ENCODE results near the gene TMPRSS11B. TPM values are rescaled to one million over a fixed set of nuclear protein-coding genes. Genes with fewer than 3 reads are reported as not detected.
"Not testable (repeated sequence)": the region's sequence is repeated elsewhere in the genome, so short reads cannot be mapped to it uniquely, and the experiment has no call there.

Gene TMPRSS11B
- not detected for total RNA-seq

- no peak within 1 kb of the TSS for H3K27ac ChIP-seq
- intact Hi-C loops (cut with DNase I): no loop called here
- DNase-seq (ENCODE audit: low spot score in 2 of 2): no peak
- H3K27me3 ChIP-seq: no peaks in the 10 kb centered on the region
- H3K4me1 ChIP-seq: no peaks in the 10 kb centered on the region
- no peak within 1 kb of the TSS for H3K4me3 ChIP-seq
- TF ChIP-seq CTCF (IDR thresholded peaks at IDR 0.05): no peak
- no peaks in the 10 kb centered on the region for H3K9me3 ChIP-seq
- no peaks in the 10 kb centered on the region for H3K36me3 ChIP-seq
Measured at GRCh38 chr4:68245594-68245993, at the start of gene TMPRSS11B. Gene TMPRSS11B (minus strand): TSS chr4:68245694. CDS start chr4:68245558, 136 bp downstream.

DNA sequence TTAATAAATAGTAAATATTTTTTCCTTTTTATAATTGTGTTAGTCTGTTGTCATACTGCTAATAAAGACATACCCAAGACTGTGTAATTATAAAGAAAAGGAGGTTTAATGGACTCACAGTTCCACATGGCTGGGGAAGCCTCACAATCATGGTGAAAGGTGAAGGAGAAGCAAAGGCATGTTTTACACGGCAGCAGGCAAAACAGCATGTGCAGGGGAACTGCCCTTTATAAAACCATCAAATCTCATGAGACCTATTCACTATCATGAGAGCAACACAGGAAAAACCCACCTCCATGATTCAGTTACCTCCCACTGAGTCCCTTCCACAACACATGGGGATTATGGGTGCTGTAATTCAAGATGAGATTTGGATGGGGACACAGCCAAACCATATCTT lies 45.8 kb upstream of the TMPRSS11B start:
- Histone ChIP-seq H3K27me3 (no peaks in the 10 kb centered on the region), H3K9me3 (no peaks in the 10 kb centered on the region), H3K4me3 (no peak overlapping the region), H3K27ac (no peak overlapping the region), H3K36me3 (no peaks in the 10 kb centered on the region), H3K4me1 (no peaks in the 10 kb centered on the region)
- TF ChIP-seq CTCF (IDR thresholded peaks at IDR 0.05): no peak
- DNase-seq (ENCODE audit: low spot score in 2 of 2): no peak
- intact Hi-C loops (cut with DNase I): no loop called here

- DNase-seq (ENCODE audit: low spot score in 2 of 2): no peak
- no peak overlapping the region for H3K27ac ChIP-seq
- no peak for TF ChIP-seq CTCF (IDR thresholded peaks at IDR 0.05)
- no peaks in the 10 kb centered on the region for H3K4me1 ChIP-seq
- H3K36me3 ChIP-seq: no peaks in the 10 kb centered on the region
- no peaks in the 10 kb centered on the region for H3K27me3 ChIP-seq
- intact Hi-C loops (cut with DNase I): no loop called here
- H3K4me3 ChIP-seq: no peak overlapping the region
- H3K9me3 ChIP-seq: no peaks in the 10 kb centered on the region
Measured at GRCh38 chr4:68288393-68288740, 42.9 kb upstream of the TMPRSS11B start.

DNA sequence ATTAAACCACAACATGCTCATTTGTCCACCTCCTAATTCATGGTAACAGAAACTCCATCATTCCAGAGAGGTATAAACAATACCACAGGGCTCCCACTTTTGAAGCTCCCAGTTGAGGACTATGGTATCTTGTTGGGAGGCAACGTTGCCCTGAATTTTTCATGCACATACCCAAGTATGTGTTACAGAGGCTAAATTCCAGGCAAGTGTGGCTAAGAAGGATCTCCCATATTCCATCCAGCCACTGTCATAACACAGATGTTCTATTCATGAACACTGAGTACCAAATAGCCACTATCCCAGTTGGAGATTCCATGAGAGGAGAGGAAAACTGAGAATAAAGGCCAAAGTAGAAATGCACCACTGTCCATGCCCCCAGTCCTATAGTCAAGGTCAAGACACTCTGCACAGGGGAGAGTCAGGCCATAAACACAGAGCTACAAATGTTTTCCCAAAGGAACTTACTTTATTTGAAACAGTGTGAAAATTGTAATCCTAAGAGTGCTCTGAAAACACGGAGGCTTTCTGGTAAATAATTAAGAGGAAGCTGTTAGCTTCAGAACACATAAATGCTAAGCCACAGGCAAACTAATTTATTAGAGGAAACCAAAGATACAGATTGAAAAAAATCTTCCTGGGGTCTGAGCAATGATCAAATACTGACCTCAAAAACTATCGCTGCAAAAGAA lies 42.4 kb upstream of the TMPRSS11B start:
- TF ChIP-seq CTCF (IDR thresholded peaks at IDR 0.05): no peak
- intact Hi-C loops (cut with DNase I): no loop called here
- Histone ChIP-seq H3K9me3 (no peaks in the 10 kb centered on the region), H3K27me3 (no peaks in the 10 kb centered on the region), H3K27ac (no peak overlapping the region), H3K4me3 (no peak overlapping the region), H3K4me1 (no peaks in the 10 kb centered on the region), H3K36me3 (no peaks in the 10 kb centered on the region)
- DNase-seq (ENCODE audit: low spot score in 2 of 2): no peak

- DNase-seq (ENCODE audit: low spot score in 2 of 2): no peak
- Histone ChIP-seq H3K9me3 (no peaks in the 10 kb centered on the region), H3K4me1 (no peaks in the 10 kb centered on the region), H3K36me3 (no peaks in the 10 kb centered on the region), H3K27ac (no peak overlapping the region), H3K27me3 (no peaks in the 10 kb centered on the region), H3K4me3 (no peak overlapping the region)
- TF ChIP-seq CTCF (IDR thresholded peaks at IDR 0.05): no peak
- intact Hi-C loops (cut with DNase I): no loop called here
Measured at GRCh38 chr4:68283714-68284113, 38.2 kb upstream of the TMPRSS11B start.

DNA sequence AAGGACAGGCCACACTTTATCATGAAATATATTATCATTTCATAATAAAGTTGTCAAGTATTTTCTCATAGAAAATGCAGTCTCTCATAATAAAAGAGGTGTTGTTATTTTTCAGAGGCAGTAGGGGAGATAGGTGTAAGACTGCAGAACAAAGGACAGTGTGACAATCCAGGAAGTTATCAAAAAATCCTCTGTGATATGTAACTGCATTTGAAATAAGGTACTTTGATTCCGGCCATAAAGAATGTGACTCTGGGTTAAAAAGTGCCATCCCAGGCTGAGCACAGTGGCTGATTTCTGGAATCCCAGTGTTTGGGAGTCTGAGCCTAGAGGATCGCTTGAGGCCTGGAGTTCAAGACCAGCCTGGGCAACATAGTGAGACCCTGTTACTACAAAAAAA lies 37.6 kb upstream of the TMPRSS11B start:
- intact Hi-C loops (cut with DNase I): no loop called here
- TF ChIP-seq CTCF (IDR thresholded peaks at IDR 0.05): no peak
- DNase-seq (ENCODE audit: low spot score in 2 of 2): no peak
- no peaks in the 10 kb centered on the region for H3K27me3 ChIP-seq
- H3K36me3 ChIP-seq: no peaks in the 10 kb centered on the region
- H3K9me3 ChIP-seq: no peaks in the 10 kb centered on the region
- H3K4me3 ChIP-seq: no peak overlapping the region
- H3K4me1 ChIP-seq: no peaks in the 10 kb centered on the region
- no peak overlapping the region for H3K27ac ChIP-seq

- H3K36me3 ChIP-seq; H3K9me3 ChIP-seq; H3K27ac ChIP-seq; H3K4me1 ChIP-seq; H3K27me3 ChIP-seq; intact Hi-C loops (cut with DNase I); DNase-seq (ENCODE audit: low spot score in 2 of 2); H3K4me3 ChIP-seq: not testable (repeated sequence)
Measured at GRCh38 chr4:68281796-68282740, 36.6 kb upstream of the TMPRSS11B start.
